ENCODE data around the gene METTL27. TPM values are rescaled to one million over a fixed set of nuclear protein-coding genes. Genes with fewer than 3 reads are reported as not detected.
"Not testable (repeated sequence)": the region's sequence is repeated elsewhere in the genome, so short reads cannot be mapped to it uniquely, and the experiment has no call there.

The METTL27 gene
- total RNA-seq, 6 experiments from 2014 or later = 3.9 to 7.2 (median 6.0) TPM

- Mint-ChIP-seq H3K27me3 (ENCODE audit: insufficient read depth) (peaks cover 5% of the 10 kb centered on the region; the same call in 1 of the 2 replicates), H3K27ac (peak overlapping the region; percentile 87), H3K4me3 (peak overlapping the region; percentile 23), H3K36me3 (ENCODE audit: low read depth) (no peaks in the 10 kb centered on the region), H3K4me1 (ENCODE audit: low read depth) (peaks cover 24% of the 10 kb centered on the region), H3K9me3 (no peaks in the 10 kb centered on the region)
- TF ChIP-seq, protein P1, sequence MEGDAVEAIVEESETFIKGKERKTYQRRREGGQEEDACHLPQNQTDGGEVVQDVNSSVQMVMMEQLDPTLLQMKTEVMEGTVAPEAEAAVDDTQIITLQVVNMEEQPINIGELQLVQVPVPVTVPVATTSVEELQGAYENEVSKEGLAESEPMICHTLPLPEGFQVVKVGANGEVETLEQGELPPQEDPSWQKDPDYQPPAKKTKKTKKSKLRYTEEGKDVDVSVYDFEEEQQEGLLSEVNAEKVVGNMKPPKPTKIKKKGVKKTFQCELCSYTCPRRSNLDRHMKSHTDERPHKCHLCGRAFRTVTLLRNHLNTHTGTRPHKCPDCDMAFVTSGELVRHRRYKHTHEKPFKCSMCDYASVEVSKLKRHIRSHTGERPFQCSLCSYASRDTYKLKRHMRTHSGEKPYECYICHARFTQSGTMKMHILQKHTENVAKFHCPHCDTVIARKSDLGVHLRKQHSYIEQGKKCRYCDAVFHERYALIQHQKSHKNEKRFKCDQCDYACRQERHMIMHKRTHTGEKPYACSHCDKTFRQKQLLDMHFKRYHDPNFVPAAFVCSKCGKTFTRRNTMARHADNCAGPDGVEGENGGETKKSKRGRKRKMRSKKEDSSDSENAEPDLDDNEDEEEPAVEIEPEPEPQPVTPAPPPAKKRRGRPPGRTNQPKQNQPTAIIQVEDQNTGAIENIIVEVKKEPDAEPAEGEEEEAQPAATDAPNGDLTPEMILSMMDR (IDR thresholded peaks at IDR 0.05) = no peak
- peak; percentile 45 for DNase-seq
Measured at GRCh38 chr7:73885975-73886798, 43.9 kb upstream of the METTL27 start.

DNA sequence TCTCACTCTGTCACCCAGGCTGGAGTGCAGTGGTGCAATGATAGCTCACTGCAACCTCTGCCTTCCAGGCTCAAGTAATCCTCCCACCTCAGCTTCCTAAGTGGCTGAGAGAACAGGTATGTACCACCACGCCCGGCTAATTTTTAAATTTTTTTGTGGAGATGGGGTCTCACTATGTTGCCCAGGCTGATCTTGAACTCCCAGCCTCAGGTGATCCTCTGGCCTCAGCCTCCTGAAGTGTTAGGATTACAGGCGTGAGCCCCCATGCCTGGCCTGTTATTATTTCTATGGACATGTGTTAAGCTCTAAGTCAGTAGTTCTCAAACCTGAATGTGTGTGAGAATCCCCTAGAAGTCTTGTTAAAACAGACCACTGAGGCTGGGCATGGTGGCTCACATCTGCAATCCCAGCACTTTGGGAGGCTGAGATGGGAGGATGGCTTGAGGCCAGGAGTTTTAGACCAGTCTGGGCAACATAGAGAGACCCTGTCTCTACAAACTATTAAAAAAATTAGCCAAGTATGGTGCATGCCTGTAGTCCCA lies 43.2 kb upstream of the METTL27 start:
- no peak overlapping the region for H3K27ac Mint-ChIP-seq
- H3K4me1 Mint-ChIP-seq (ENCODE audit: low read depth) = peaks cover 28% of the 10 kb centered on the region
- peaks cover 5% of the 10 kb centered on the region; the same call in 1 of the 2 replicates for H3K27me3 Mint-ChIP-seq (ENCODE audit: insufficient read depth)
- DNase-seq = no peak
- no peaks in the 10 kb centered on the region for H3K36me3 Mint-ChIP-seq (ENCODE audit: low read depth)
- 0 out of 2 replicates have a peak overlapping the region, but pooled peaks have one; percentile 23 for H3K4me3 Mint-ChIP-seq
- no peaks in the 10 kb centered on the region for H3K9me3 Mint-ChIP-seq
- TF ChIP-seq, protein P1 (IDR thresholded peaks at IDR 0.05) = no peak

GRCh38 chr7:73884867-73885422 lies 42.6 kb upstream of the METTL27 start:
- H3K27me3 Mint-ChIP-seq (ENCODE audit: insufficient read depth); H3K4me3 Mint-ChIP-seq; H3K9me3 Mint-ChIP-seq; H3K36me3 Mint-ChIP-seq (ENCODE audit: low read depth); DNase-seq: not testable (repeated sequence)
- Mint-ChIP-seq H3K4me1 (ENCODE audit: low read depth) (peaks cover 34% of the 10 kb centered on the region), H3K27ac (peak overlapping the region; percentile 12; the same call in 1 of the 2 replicates)

GRCh38 chr7:73882047-73882402 lies 39.7 kb upstream of the METTL27 start:
- H3K27me3 Mint-ChIP-seq (ENCODE audit: insufficient read depth) = peaks cover under 1% of the 10 kb centered on the region; the same call in 1 of the 2 replicates
- TF ChIP-seq, protein P1 (IDR thresholded peaks at IDR 0.05) = no peak
- no peaks in the 10 kb centered on the region for H3K36me3 Mint-ChIP-seq (ENCODE audit: low read depth)
- H3K27ac Mint-ChIP-seq = no peak overlapping the region
- peaks cover 33% of the 10 kb centered on the region for H3K4me1 Mint-ChIP-seq (ENCODE audit: low read depth)
- no peak overlapping the region for H3K4me3 Mint-ChIP-seq
- DNase-seq = no peak
- H3K9me3 Mint-ChIP-seq = no peaks in the 10 kb centered on the region

- peaks cover 28% of the 10 kb centered on the region for H3K4me1 Mint-ChIP-seq (ENCODE audit: low read depth)
- H3K4me3 Mint-ChIP-seq = no peak overlapping the region
- H3K27me3 Mint-ChIP-seq (ENCODE audit: insufficient read depth) = no peaks in the 10 kb centered on the region; the same call in 1 of the 2 replicates
- TF ChIP-seq, protein P1 (IDR thresholded peaks at IDR 0.05) = no peak
- no peak overlapping the region for H3K27ac Mint-ChIP-seq
- no peaks in the 10 kb centered on the region for H3K9me3 Mint-ChIP-seq
- no peak for DNase-seq
- no peaks in the 10 kb centered on the region for H3K36me3 Mint-ChIP-seq (ENCODE audit: low read depth)
Measured at GRCh38 chr7:73881352-73882046, 39.2 kb upstream of the METTL27 start.

Measured in HFFc6 (cell line).